NCI-H2029 treated with DMSO at 0.1 percent for 48 hours (cell line): ENCODE data around the gene BMP2K.
"Not testable (repeated sequence)": the region's sequence is repeated elsewhere in the genome, so short reads cannot be mapped to it uniquely, and the experiment has no call there.

ENCODE experiments used
- DNase-seq: peaks from one replicate; lab custom pipeline; 2025; lab: John Stamatoyannopoulos, UW

BMP2K gene

GRCh38 chr4:78795594-78796416 lies 19.7 kb downstream of the BMP2K start:
- not testable (repeated sequence) for DNase-seq

DNA sequence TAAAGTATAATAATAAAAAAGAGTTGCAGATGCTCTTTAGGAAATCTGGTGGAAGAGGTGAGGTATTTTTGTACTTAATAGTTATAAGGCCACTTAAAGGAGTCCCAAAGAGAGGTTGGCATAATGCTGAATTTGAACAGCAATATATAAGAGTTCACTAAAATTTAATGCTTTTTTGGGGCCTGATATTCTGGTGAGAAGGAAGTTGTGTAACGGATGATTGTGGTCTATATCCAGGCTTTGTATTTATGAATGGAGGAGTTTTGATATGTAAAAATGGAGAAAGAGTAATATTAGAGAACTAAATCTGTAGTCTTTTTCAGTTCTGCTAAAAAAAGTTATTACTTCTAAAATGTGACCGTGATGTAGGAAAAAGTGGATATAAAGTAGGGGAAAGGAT lies 20.4 kb downstream of the BMP2K start:
- no peak for DNase-seq

DNA sequence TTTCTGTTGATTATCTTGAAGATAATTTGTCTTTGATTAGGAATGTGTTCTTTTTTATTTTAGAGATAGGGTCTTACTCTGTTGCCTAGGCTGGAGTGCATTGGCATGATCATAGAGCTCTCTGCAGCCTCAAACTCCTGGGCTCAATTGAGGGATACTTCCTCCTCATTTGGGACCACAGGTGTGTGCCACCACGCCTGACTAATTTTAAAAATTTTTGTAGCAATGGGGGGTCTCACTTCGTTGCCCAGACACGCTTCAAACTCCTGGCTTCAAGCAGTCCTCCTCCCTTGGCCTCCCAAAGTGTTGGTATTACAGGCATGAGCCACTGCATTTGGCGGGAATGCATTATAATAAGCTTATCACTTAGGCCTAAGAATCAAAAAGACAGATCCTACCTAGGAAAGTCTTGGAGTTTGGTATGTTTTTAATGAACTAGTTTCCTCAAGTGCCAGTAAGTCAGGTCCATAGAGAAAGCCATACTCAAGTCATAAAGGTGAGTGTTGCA lies 21.7 kb downstream of the BMP2K start:
- no peak for DNase-seq

DNA sequence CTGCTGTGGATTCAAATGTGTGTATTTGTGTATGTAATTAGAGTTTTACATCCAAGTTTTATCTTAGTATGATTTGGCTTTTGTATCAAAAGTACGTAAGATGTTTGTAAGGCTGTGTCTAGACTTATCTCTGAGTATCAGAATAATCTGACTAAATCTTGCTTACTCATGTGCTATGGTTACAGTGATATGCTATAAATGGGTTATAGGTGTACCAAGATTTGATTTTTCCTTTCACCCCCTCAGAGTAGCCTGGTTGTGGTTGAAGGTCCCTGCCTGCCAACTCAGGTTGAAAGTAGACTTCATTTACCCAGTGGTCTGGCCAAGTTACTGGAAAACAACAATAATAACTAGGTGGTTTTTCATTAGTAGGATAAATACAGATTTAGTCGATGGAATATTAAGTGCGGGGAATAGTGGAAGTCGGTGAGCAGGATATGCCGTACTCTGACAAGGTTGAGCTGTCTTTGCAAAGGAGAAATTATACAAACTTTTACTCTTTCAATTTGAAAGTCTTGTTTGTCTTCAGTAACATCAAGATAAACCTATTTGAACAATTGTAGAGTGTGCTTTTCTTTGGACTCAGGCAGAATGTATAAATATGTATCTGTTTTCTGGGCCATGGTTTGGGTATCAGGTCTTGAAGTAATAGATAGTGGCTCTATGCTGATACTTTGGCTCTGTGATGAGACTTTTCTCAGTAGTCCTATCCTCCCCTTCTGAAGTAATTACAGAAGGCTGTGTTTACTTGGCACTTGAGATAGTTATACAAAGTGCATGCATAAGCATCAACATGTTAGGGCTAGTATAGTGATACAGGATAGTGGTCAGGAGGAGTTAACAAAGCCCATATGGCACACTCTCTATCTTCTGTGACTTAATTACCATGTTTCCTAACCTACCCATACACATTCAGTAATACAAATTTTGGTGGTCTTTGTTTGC lies 23.7 kb downstream of the BMP2K start:
- no peak for DNase-seq

- DNase-seq = no peak
These were observed 24.8 kb downstream of the BMP2K start for GRCh38 chr4:78800965-78801364.

DNA sequence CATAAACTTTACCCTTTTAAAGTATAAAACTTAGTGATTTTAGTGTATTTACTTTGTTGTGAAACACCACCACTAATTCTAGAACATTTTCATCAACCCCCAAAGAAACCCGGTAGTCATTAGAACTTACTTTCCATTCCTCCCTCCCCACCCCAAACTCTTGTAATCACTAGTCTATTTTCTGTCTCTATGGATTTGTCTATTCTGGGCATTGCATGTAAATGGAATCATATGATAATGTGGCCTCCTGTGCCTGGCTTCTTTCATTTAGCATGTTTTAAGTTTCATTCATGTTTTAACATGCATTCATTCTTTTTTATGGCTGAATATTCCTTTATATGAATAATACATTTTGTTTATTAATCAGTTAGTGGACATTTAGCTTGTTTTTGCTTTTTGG lies 27.8 kb downstream of the BMP2K start:
- DNase-seq = no peak

DNA sequence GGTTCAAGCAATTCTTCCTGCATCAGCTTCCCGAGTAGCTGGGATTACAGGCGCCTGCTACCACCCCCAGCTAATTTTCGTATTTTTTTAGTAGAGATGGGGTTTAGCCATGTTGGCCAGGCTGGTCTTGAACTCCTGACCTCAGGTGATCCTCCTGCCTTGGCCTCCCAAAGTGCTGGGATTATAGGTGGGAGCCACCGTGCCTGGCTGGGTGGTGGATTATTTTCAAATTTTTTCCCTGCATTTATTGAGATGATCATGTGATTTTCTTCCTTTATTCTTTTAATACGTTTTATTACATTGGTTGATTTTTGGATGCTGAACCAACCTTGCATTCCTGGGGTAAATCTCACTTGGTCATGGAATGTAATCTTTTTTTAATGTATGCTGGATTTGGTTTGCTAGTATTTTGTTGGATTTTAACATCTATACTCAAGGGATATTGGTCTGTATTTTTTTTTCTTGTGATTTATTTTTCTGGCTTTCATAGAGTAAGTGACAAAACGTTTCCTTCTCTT lies 30.9 kb downstream of the BMP2K start:
- DNase-seq = no peak

- DNase-seq = no peak
These were observed 33.1 kb downstream of the BMP2K start for GRCh38 chr4:78809295-78809694.

DNA sequence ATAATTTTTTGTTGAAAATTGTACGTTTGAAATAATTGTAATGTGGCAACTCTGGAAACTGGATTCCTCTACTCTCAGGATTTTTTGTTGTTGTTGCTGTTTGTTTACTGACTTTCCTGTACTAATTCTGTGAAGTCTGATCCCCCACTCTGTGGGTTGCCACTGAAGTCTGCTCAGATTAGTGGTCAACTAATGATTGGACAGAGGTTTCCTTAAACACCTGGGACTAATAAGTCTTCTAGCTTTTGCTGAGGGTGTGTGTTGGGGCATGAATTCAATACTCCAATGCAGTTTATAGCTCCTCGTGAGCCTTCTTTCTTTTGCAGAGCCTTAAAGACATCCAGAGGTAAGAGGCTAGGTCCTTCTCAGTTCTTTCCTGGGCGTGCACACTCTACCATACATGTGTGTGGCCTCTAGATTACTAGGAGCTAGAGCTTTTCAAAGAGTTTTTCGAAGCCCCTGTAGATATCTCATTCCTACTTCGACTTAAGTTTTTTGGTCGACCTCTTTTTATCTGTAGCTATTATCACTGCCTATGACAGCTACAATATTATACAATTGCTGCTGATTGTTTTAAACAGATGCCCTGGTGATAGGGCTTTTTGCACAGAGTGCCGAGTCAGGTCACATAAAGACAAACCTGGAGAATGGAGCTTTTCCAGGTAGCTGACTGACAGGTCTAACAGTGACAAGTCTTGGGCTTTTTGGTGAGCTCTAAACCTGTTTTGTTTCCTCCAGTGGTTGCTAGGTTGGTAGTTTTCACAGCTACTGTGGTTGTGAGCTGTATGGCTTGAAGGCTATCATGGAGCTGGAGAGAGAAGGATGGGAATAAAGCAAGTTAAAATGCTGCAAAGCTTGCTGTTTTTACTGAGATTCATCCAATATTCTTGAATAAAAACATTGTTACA lies 34.0 kb downstream of the BMP2K start:
- no peak for DNase-seq

DNA sequence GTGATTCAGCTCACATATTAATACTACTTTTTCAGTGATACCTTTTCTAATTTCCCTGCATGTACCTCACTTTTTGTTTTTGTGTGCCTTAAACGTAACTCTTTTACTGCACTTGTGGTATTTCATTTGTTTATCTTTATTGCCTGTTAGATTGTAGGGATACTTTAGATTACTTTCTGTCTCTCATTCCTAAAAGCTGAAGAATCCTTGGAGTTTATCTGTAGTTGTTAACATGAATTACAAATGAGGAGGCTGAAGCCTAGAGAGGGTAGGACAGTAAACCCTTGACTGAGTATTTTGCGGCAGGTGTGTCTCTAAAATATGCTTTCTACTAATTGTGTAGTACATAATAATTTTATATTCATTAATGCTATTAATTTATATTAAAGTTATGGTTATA lies 34.9 kb downstream of the BMP2K start:
- DNase-seq = no peak

DNA sequence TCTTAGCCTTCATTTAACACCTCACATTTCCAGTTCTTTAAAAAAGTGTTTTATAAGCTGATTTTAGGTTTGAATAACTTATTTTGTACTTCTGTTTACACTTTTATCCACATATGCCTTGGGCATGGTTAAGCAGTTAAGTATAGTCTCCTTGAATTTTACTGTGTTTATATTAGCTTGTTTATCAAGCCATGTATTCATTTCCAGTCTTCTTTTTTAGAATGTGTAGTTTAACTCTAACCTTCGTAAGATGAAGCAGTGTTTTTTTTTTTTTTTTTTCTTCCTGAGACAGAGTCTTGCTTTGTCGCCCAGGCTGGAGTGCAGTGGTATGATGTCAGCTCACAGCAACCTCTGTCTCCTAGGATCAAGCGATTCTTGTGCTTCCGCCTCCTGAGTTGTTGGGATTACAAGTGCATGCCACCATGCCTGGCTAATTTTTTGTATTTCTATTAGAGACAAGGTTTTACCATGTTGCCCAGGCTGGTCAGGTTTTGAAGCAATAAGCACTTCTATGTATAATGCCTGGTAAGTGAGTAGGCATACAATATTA lies 42.5 kb downstream of the BMP2K start:
- no peak for DNase-seq

- no peak for DNase-seq
These were observed 47.9 kb downstream of the BMP2K start for GRCh38 chr4:78824001-78824400.

DNA sequence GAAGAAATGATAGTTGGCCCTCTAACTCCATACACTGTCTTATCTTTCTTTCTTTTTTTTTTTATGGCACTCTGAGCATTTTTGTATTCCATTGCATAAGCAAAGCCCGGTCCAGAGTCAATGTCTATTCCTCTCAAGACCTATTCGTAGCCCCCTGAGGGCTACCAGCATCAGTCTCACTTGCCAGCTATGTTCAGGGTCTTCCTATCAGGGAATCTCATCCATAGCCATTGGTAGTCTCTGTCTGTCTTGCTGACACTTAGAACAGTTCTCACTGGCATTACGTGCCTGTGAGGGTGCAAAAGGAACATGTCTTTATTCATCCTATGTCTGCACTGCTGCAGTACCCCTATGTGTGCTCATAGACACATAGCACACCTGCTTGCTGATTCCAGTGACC lies 51.0 kb downstream of the BMP2K start:
- no peak for DNase-seq

DNA sequence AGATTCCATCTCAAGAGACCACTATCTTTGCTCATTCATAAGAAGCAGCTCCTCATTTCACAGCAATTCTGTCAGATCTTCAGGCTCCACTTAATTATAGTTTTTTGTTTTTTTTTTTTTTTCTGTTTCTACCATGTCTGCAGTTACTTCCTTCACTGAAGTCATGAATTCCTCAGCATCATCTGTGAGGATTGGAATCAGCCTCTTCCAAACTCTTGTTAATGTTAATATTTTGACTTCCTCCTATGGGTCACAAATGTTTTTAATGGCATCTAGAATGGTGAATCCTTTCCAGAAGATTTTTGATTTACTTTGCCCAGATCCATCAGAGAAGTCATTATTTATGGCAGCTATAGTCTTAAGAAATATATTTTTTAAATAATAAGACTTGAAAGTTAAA lies 53.1 kb downstream of the BMP2K start:
- no peak for DNase-seq

GRCh38 chr4:78839676-78840075 lies 63.5 kb downstream of the BMP2K start:
- DNase-seq = not testable (repeated sequence)

GRCh38 chr4:78840286-78840685 lies 64.1 kb downstream of the BMP2K start:
- DNase-seq = not testable (repeated sequence)

- DNase-seq = no peak
These were observed 69.3 kb downstream of the BMP2K start for GRCh38 chr4:78845472-78845871.

GRCh38 chr4:78846258-78846657 lies 70.1 kb downstream of the BMP2K start:
- DNase-seq = no peak

GRCh38 chr4:78862314-78862737 lies 86.2 kb downstream of the BMP2K start:
- no peak for DNase-seq

GRCh38 chr4:78863254-78863869 lies 87.2 kb downstream of the BMP2K start:
- DNase-seq = no peak

GRCh38 chr4:78863991-78864390 lies 87.8 kb downstream of the BMP2K start:
- no peak for DNase-seq
